Stomach (tissue), 9 donors: ENCODE measurements around the gene BAHD1. TPM values are rescaled to one million over a fixed set of nuclear protein-coding genes. Genes with fewer than 3 reads are reported as not detected.

Source experiments
- DNase-seq, 2 donors: peaks; one replicate each; pipeline versions ENCODE4 v3.0.0 to v3.0.0-alpha.2; 2013 to 2019
- H3K27ac ChIP-seq, 5 donors: fragments of 200-600 bp in 4 of 5; sonication (generic) in 4 of 5; one replicate each; pipeline ENCODE4 v1.5.1; 2013 to 2019; ENCODE audit warnings: mild to moderate bottlenecking in 1 of 5, moderate library complexity in 1 of 5
- H3K27me3 ChIP-seq, 3 donors: fragments of 200-600 bp; sonication (generic); one replicate each; pipeline ENCODE4 v1.5.1; 2017 to 2019; ENCODE audit warnings: mixed run types in 1 of 3
- H3K36me3 ChIP-seq, 4 donors: fragments of 200-600 bp; sonication (generic); 1 replicate in 3 of 4; 2 replicates in 1 of 4; pipeline ENCODE4 v1.5.1; 2016 to 2019
- H3K4me1 ChIP-seq, 4 donors: fragments of 200-600 bp; sonication (generic); one replicate each; pipeline ENCODE4 v1.5.1; 2016 to 2019
- H3K4me3 ChIP-seq, 4 donors: fragments of 200-600 bp; sonication (generic) in 3 of 4; one replicate each; pipeline ENCODE4 v1.5.1; 2016 to 2019; ENCODE audit warnings: mild to moderate bottlenecking in 1 of 4
- H3K9me3 ChIP-seq, 4 donors: fragments of 200-600 bp; sonication (generic); one replicate each; pipeline ENCODE4 v1.5.1; 2016 to 2019
- EP300 ChIP-seq: sonication (generic); formaldehyde crosslinking; IDR thresholded peaks from one replicate; pipeline ENCODE4 v1.6.1; 2017; ENCODE audit warnings: antibody characterized with exemption
- POLR2A ChIP-seq, 4 donors: fragments of 450-650 bp; IDR thresholded peaks; one replicate each; pipeline ENCODE4 v1.6.1; 2016; ENCODE audit warnings: antibody characterized with exemption in 4 of 4, control low read depth in 2 of 4, mild to moderate bottlenecking in 1 of 4, moderate library complexity in 1 of 4
- POLR2AphosphoS5 ChIP-seq, 3 donors: sonication (generic); formaldehyde crosslinking; IDR thresholded peaks; one replicate each; pipeline ENCODE4 v1.6.1; 2016; ENCODE audit warnings: antibody characterized with exemption in 3 of 3
- WGBS, 5 donors: extraction: QIAGEN DNeasy Blood & Tissue Kit in 3 of 5; methylation state at CpG; one replicate each; pipeline versions ENCODE4 v1.1.5 to v1.1.7; 2013 to 2018; 5-methylcytosine and 5-hydroxymethylcytosine counted together
- intact Hi-C: fragments of 100-400 bp; cut with DNase I; formaldehyde crosslinking; loops from one replicate; pipeline ENCODE4 v1.15.1; 2023; ENCODE audit warnings: low total_unique reads
- polyA plus RNA-seq, 3 donors: library from polyadenylated mRNA; stranded (reverse); fragments of 200-250 nt; gene quantifications; one replicate each; pipeline ENCODE4 v1.2.3, GENCODE V29; 2013
- total RNA-seq, 5 donors: library from RNA; depleted of rRNA; stranded (reverse); fragments of >200 nt; gene quantifications; one replicate each; pipeline versions ENCODE4 v1.1.0 to v1.2.3, GENCODE V29; 2014 to 2016
- TF ChIP-seq, protein P1 (sequence below), 7 experiments: fragments of 450-650 bp in 4 of 7; fragments of 200-600 bp in 3 of 7; sonication (generic) in 3 of 7; IDR thresholded peaks; one replicate each; pipeline ENCODE4 v1.5.1; 2016 to 2019; ENCODE audit warnings: antibody characterized with exemption in 7 of 7, control low read depth in 2 of 7, mild to moderate bottlenecking in 1 of 7
- donor health status: healthy with polysubstance abuse.
- donor health status: Bipolar disorder and iron deficiency.
- donor health status: healthy.

The BAHD1 gene
- total and polyA plus RNA-seq, 8 donors = 5.3 to 35.9 (median 9.9) TPM

DNA sequence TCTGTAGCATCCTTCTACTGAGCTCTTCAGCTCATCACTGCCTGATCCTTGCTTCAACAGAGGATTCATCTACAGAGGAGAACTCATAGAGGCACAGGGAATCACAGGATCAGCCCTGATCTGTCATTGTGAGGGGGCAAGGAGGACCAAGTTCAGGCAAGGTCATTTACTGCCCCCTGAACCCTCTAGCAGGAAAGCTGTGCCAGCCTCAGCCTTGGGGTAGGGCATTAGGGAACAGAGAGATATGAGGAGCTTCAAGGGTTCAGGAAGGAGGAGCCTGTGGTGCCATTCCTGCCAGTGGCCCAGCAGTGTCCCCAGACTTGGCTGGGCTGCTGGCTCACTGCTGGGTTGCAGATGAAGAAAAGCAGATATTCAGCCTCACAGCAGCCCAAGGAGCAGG is 38.3 kb downstream of the BAHD1 start:
- Histone ChIP-seq H3K9me3 (no peaks in the 10 kb centered on the region), H3K4me3 (no peak overlapping the region), H3K4me1 (no peaks in the 10 kb centered on the region), H3K36me3 (no peaks in the 10 kb centered on the region), H3K27ac (no peak overlapping the region), H3K27me3 (no peaks in the 10 kb centered on the region)
- TF ChIP-seq POLR2A (IDR thresholded peaks at IDR 0.05) = no peak
- TF ChIP-seq EP300 = no peak
- TF ChIP-seq POLR2AphosphoS5 (IDR thresholded peaks at IDR 0.05) = no peak
- TF ChIP-seq, protein P1, sequence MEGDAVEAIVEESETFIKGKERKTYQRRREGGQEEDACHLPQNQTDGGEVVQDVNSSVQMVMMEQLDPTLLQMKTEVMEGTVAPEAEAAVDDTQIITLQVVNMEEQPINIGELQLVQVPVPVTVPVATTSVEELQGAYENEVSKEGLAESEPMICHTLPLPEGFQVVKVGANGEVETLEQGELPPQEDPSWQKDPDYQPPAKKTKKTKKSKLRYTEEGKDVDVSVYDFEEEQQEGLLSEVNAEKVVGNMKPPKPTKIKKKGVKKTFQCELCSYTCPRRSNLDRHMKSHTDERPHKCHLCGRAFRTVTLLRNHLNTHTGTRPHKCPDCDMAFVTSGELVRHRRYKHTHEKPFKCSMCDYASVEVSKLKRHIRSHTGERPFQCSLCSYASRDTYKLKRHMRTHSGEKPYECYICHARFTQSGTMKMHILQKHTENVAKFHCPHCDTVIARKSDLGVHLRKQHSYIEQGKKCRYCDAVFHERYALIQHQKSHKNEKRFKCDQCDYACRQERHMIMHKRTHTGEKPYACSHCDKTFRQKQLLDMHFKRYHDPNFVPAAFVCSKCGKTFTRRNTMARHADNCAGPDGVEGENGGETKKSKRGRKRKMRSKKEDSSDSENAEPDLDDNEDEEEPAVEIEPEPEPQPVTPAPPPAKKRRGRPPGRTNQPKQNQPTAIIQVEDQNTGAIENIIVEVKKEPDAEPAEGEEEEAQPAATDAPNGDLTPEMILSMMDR (IDR thresholded peaks at IDR 0.05) = no peak
- no peak for DNase-seq
- intact Hi-C loops = no loop called here

DNA sequence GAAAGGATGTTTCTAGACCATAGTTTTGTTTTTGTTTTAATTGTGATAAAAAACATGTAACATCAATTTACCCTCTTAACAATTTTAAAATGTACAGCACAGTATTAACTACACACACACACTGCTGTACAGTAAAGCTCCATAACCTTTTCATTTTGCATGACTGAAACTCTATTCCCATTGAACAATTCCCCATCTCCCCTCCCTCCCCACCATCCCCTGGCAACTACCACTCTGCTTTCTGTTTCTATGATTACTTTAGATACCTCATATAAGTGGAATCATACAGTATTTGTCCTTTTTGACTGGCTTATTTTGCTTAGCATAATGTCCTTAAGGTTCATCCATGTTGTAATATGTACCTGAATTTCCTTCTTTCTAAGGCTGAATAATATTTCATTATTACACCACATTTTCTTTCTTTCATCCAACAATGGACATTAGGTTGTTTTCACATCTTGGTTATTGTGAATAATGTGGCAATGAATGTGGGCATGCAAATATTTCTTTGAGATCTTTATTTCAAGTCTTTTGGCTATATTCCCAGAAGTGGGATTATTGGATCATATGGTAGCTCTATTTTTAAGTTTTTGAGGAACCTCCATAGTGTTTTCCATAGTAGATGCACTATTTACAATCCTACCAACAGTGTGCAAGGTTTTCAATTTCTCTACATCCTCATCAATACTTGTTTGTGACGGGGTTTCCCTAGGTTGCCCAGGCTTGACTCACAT is 40.8 kb downstream of the BAHD1 start:
- intact Hi-C loops = no loop called here
- TF ChIP-seq, protein P1 (IDR thresholded peaks at IDR 0.05) = no peak
- TF ChIP-seq POLR2A (IDR thresholded peaks at IDR 0.05) = no peak
- no peak for TF ChIP-seq POLR2AphosphoS5 (IDR thresholded peaks at IDR 0.05)
- no peak for TF ChIP-seq EP300
- H3K36me3 ChIP-seq = no peaks in the 10 kb centered on the region

DNA sequence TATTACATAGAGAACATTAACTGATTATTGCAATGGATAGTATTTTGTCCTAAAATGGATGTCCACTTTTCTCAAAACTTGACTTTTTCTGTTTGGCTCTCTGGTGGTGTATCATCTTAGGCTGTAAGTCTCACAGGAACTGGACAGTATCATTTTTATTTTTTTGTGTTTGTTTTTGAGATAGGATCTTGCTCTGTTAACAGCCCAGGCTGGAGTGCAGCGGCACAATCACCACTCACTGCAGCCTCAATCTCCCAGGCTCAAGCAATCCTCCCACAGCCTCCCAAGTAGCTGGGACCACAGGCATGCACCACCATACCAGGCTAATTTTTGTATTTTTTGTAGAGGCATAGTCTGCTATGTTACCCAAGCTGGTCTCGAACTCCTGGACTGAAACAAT is 43.2 kb downstream of the BAHD1 start:
- WGBS, 5 donors = 70 to 90% (median 76%) methylated on average over 2 of the region's 2 CpGs
- H3K4me3 ChIP-seq = no peak overlapping the region
- H3K27ac ChIP-seq = no peak overlapping the region
- no peaks in the 10 kb centered on the region for H3K27me3 ChIP-seq
- H3K9me3 ChIP-seq = no peaks in the 10 kb centered on the region
- intact Hi-C loops = no loop called here
- no peaks in the 10 kb centered on the region for H3K36me3 ChIP-seq
- no peak for DNase-seq
- no peaks in the 10 kb centered on the region for H3K4me1 ChIP-seq
- TF ChIP-seq EP300 (no peak), POLR2A (IDR thresholded peaks at IDR 0.05) (no peak), POLR2AphosphoS5 (IDR thresholded peaks at IDR 0.05) (no peak)
- TF ChIP-seq, protein P1 (IDR thresholded peaks at IDR 0.05) = no peak

More for the DNA sequence above, 40.8 kb downstream of the BAHD1 start:
- H3K4me1 ChIP-seq = no peaks in the 10 kb centered on the region
- H3K27me3 ChIP-seq = no peaks in the 10 kb centered on the region
- H3K27ac ChIP-seq = no peak overlapping the region
- WGBS, 5 donors = 58 to 92% (median 76%) methylated on average over 1 of the region's 1 CpG
- no peaks in the 10 kb centered on the region for H3K9me3 ChIP-seq
- H3K4me3 ChIP-seq = no peak overlapping the region
- no peak for DNase-seq

DNA sequence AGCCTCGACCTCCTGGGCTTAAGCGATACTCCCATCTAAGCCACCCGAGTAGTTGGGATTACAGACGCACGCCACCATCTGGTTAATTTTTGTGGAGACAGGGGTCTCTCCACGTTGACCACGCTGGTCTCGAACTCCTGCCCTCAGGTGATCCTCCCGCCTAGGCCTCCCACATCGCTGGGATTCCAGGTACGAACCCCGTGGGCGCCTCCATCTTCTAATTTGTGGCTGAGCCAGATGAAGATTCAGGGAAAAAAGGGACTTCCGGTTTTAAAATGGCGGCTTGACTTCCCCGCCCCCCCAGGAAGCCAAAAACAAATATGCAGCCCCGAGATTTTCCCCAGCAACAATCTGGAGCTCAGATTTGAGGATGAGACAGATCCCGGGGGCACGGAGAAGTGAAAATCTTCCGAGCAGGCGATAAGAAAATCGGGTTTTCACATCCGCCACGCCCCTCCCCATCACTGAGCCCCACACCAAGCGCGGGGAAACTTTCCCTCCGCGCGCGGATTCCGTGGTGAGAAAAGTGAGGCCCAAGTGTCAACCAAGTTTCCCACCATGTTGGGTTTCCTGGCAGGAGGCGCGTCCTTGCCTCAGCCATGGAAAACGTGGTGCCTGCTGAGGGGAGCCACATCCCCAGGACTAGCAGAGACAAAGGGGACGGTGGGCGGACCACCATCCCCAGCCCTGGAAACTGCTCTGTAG is 45.5 kb downstream of the BAHD1 start:
- Histone ChIP-seq H3K36me3 (no peaks in the 10 kb centered on the region), H3K27me3 (no peaks in the 10 kb centered on the region), H3K4me3 (no peak overlapping the region), H3K4me1 (no peaks in the 10 kb centered on the region), H3K9me3 (no peaks in the 10 kb centered on the region), H3K27ac (no peak overlapping the region)
- DNase-seq = no peak
- WGBS, 5 donors = 75 to 91% (median 86%) methylated on average over 36 of the region's 36 CpGs
- intact Hi-C loops = no loop called here
- no peak for TF ChIP-seq POLR2A (IDR thresholded peaks at IDR 0.05)
- no peak for TF ChIP-seq POLR2AphosphoS5 (IDR thresholded peaks at IDR 0.05)
- TF ChIP-seq, protein P1 (IDR thresholded peaks at IDR 0.05) = no peak
- no peak for TF ChIP-seq EP300
